Mesothelial cell of epicardium (in vitro differentiated cells): Measurements from ENCODE around the gene CHI3L2. TPM values are rescaled to one million over a fixed set of nuclear protein-coding genes. Genes with fewer than 3 reads are reported as not detected.

Source experiments
- DNase-seq, 2 experiments: peaks; one replicate each; pipeline ENCODE4 v3.0.0; 2021; ENCODE audit warnings: low spot score in 2 of 2; ENCODE audit not compliant: unreplicated experiment in 2 of 2
- H3K27ac Mint-ChIP-seq: 2 replicates; pipeline ENCODE4 v1.8.0; 2021; ENCODE audit warnings: mixed read lengths
- H3K27me3 Mint-ChIP-seq: 2 replicates; pipeline ENCODE4 v1.8.0; 2021; ENCODE audit warnings: low read depth, mixed read lengths
- H3K36me3 Mint-ChIP-seq: 2 replicates; pipeline ENCODE4 v1.8.0; 2021; ENCODE audit warnings: mixed read lengths
- H3K4me1 Mint-ChIP-seq: 2 replicates; pipeline ENCODE4 v1.8.0; 2021; ENCODE audit warnings: mixed read lengths
- H3K4me3 Mint-ChIP-seq: 2 replicates; pipeline ENCODE4 v1.8.0; 2021; ENCODE audit warnings: mild to moderate bottlenecking, moderate library complexity, mixed read lengths
- H3K9me3 Mint-ChIP-seq: 2 replicates; pipeline ENCODE4 v1.8.0; 2021; ENCODE audit warnings: mixed read lengths
- total RNA-seq: library from RNA; stranded (reverse); gene quantifications from 3 replicates; pipeline ENCODE4 v1.2.1, GENCODE V29; 2021
- TF ChIP-seq, protein P1 (sequence below): fragments of 200-600 bp; sonication (generic); IDR thresholded peaks from one replicate; pipeline ENCODE4 v1.5.0; 2021; ENCODE audit warnings: antibody characterized with exemption; ENCODE audit not compliant: unreplicated experiment

CHI3L2 gene
- total RNA-seq, 1 donor from 2014 or later: not detected

DNA sequence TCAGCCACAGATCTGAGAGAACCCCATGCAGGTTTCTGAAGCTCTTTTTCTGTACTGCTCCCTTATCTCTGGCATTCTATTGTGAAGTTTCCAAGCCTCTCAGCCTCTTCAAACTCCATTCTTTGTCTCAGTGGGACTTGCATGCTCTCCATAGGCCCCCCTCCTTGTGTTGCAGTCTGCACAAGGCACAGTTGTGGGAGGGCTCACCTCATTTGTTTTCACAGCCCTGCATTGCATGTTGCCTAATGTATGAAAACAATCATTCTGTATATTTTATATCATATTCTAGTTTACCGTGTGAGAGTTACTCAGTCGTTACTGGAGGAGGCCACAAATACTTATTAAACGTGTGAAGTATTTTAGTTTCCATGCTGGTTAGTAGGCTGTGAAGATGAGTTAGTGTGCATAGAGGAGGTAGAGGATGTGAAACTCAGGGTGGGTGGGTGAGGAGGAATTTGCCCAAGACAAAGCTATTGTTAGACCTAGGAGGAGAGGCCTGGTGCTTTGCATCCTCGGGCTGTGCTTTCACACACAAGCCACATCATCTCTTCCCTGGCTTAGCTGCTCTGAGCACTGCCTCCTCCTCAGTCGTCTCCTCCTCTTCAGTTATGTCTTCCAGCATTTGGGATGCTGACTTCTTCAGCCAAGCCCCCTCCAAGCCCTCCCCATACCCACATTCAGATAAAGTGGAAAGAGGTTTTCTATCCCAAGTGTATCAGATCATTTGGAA, 7.8 kb upstream of the CHI3L2 start:
- no peak for DNase-seq
- Mint-ChIP-seq H3K27ac (no peak overlapping the region), H3K36me3 (no peaks in the 10 kb centered on the region), H3K27me3 (no peaks in the 10 kb centered on the region), H3K4me1 (peaks cover 23% of the 10 kb centered on the region), H3K9me3 (peaks cover 5% of the 10 kb centered on the region), H3K4me3 (no peak overlapping the region)
- TF ChIP-seq, protein P1, sequence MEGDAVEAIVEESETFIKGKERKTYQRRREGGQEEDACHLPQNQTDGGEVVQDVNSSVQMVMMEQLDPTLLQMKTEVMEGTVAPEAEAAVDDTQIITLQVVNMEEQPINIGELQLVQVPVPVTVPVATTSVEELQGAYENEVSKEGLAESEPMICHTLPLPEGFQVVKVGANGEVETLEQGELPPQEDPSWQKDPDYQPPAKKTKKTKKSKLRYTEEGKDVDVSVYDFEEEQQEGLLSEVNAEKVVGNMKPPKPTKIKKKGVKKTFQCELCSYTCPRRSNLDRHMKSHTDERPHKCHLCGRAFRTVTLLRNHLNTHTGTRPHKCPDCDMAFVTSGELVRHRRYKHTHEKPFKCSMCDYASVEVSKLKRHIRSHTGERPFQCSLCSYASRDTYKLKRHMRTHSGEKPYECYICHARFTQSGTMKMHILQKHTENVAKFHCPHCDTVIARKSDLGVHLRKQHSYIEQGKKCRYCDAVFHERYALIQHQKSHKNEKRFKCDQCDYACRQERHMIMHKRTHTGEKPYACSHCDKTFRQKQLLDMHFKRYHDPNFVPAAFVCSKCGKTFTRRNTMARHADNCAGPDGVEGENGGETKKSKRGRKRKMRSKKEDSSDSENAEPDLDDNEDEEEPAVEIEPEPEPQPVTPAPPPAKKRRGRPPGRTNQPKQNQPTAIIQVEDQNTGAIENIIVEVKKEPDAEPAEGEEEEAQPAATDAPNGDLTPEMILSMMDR: no peak

DNA sequence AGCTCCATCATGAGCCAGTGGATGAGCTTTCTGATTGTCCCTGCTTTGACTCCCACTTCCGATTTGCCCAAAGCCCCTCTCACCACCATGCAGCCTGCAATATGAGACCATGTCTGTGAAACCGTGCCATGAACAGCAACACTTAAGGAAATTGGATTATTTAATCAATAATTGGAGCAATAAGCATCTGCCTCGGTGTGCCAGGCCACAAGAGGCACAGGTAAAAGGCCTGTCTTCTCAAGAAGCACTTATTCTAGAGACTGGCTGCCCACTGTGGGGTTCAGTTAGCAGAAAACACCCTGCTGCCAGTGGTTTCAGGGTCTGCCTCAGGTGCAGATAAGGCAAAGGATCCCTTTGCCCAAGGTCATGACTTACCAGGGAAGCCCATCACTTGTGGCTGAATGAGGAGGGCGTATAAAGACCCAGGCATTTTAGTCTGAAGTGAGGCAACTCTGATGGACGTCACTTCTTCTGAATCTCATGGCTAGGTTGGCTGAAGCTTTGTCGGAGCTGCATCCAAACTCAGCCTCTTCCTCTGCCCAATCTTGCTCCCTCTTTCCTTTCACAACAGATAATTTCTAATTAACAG, 7.1 kb upstream of the CHI3L2 start:
- Mint-ChIP-seq H3K36me3 (no peaks in the 10 kb centered on the region), H3K4me1 (peaks cover 16% of the 10 kb centered on the region), H3K4me3 (no peak overlapping the region), H3K27ac (no peak overlapping the region), H3K27me3 (no peaks in the 10 kb centered on the region), H3K9me3 (peaks cover 5% of the 10 kb centered on the region)
- TF ChIP-seq, protein P1: no peak
- no peak for DNase-seq

DNA sequence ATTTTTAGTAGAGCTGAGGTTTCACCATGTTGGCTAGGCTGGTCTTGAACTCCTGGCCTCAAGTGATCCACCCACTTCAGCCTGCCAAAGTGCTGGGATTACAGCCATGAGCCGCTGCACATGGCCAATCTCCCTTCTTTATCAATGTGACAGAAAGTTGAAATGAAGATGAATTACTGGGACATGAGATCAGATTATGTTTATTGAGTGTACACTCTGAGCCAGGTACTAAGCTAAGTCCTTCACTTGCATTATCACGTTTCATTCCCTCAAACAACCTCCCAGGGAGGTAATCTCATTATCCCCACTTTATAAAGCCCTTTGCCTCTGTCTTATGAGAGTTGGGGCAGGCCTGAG, 6.3 kb upstream of the CHI3L2 start:
- Mint-ChIP-seq H3K4me1 (peaks cover 14% of the 10 kb centered on the region), H3K4me3 (no peak overlapping the region), H3K27me3 (no peaks in the 10 kb centered on the region), H3K9me3 (peaks cover 5% of the 10 kb centered on the region), H3K36me3 (no peaks in the 10 kb centered on the region), H3K27ac (no peak overlapping the region)
- DNase-seq: no peak
- TF ChIP-seq, protein P1: no peak

- Mint-ChIP-seq H3K27ac (peak overlapping the region; percentile 8), H3K27me3 (no peaks in the 10 kb centered on the region), H3K4me1 (peaks cover 14% of the 10 kb centered on the region), H3K36me3 (no peaks in the 10 kb centered on the region), H3K9me3 (peaks cover 5% of the 10 kb centered on the region), H3K4me3 (no peak overlapping the region)
- DNase-seq: no peak
- TF ChIP-seq, protein P1: no peak
These were observed 5.8 kb upstream of the CHI3L2 start for GRCh38 chr1:111221633-111222291.

- peak; percentile 45 to 77 for DNase-seq
- Mint-ChIP-seq H3K27me3 (no peaks in the 10 kb centered on the region), H3K9me3 (peaks cover 5% of the 10 kb centered on the region), H3K36me3 (no peaks in the 10 kb centered on the region), H3K4me1 (peaks cover 14% of the 10 kb centered on the region), H3K4me3 (no peak overlapping the region), H3K27ac (peak overlapping the region; percentile 86)
- TF ChIP-seq, protein P1: peak; percentile 62
These were observed 5.0 kb upstream of the CHI3L2 start for GRCh38 chr1:111222308-111223125.
